NCI-H2081 treated with DMSO at 0.1 percent for 48 hours (cell line): ENCODE results near the gene ZDHHC18.
"Not testable (repeated sequence)": the region's sequence is repeated elsewhere in the genome, so short reads cannot be mapped to it uniquely, and the experiment has no call there.

Source experiments
- DNase-seq: peaks from one replicate; lab custom pipeline; 2025; lab: John Stamatoyannopoulos, UW

Gene ZDHHC18

GRCh38 chr1:26791626-26792025, 34.9 kb upstream of the ZDHHC18 start:
- DNase-seq: no peak

GRCh38 chr1:26792924-26793323, 33.6 kb upstream of the ZDHHC18 start:
- no peak for DNase-seq

- no peak for DNase-seq
Measured at GRCh38 chr1:26794391-26794790, 32.1 kb upstream of the ZDHHC18 start.

GRCh38 chr1:26797627-26798026, 28.9 kb upstream of the ZDHHC18 start:
- DNase-seq: no peak

- DNase-seq: no peak
Measured at GRCh38 chr1:26799479-26800142, 26.9 kb upstream of the ZDHHC18 start.

- not testable (repeated sequence) for DNase-seq
Measured at GRCh38 chr1:26803932-26804331, 22.6 kb upstream of the ZDHHC18 start.

- not testable (repeated sequence) for DNase-seq
Measured at GRCh38 chr1:26810105-26810504, 16.4 kb upstream of the ZDHHC18 start.

GRCh38 chr1:26811057-26811456, 15.4 kb upstream of the ZDHHC18 start:
- no peak for DNase-seq

- DNase-seq: no peak
Measured at GRCh38 chr1:26811708-26812107, 14.8 kb upstream of the ZDHHC18 start.

- no peak for DNase-seq
Measured at GRCh38 chr1:26814377-26814776, 12.1 kb upstream of the ZDHHC18 start.

GRCh38 chr1:26814893-26815292, 11.6 kb upstream of the ZDHHC18 start:
- DNase-seq: no peak

- no peak for DNase-seq
Measured at GRCh38 chr1:26820784-26821269, 5.7 kb upstream of the ZDHHC18 start.

- DNase-seq: no peak
Measured at GRCh38 chr1:26822737-26823395, 3.6 kb upstream of the ZDHHC18 start.

GRCh38 chr1:26824731-26825130, 1.8 kb upstream of the ZDHHC18 start:
- no peak for DNase-seq

GRCh38 chr1:26827106-26827604, 667 bp downstream of the ZDHHC18 start:
- no peak for DNase-seq

GRCh38 chr1:26827663-26828062, 1.2 kb downstream of the ZDHHC18 start:
- DNase-seq: no peak

- DNase-seq: no peak
Measured at GRCh38 chr1:26828411-26828991, 2.0 kb downstream of the ZDHHC18 start.

- DNase-seq: no peak
Measured at GRCh38 chr1:26829184-26829911, 2.9 kb downstream of the ZDHHC18 start.

GRCh38 chr1:26831059-26831458, 4.6 kb downstream of the ZDHHC18 start:
- no peak for DNase-seq

- no peak for DNase-seq
Measured at GRCh38 chr1:26831546-26832248, 5.2 kb downstream of the ZDHHC18 start.

GRCh38 chr1:26832249-26832960, 5.9 kb downstream of the ZDHHC18 start:
- DNase-seq: no peak
